ENCODE data around the gene JARID2. TPM values are rescaled to one million over a fixed set of nuclear protein-coding genes. Genes with fewer than 3 reads are reported as not detected.

Gene JARID2
- total RNA-seq, 1 experiment from 2014 or later = 23.6 TPM

GRCh38 chr6:15352220-15352619 is 106.4 kb downstream of the JARID2 start:
- Histone ChIP-seq H2AFZ (ENCODE audit: low read depth, low read length, poor library complexity, severe bottlenecking) (no peak overlapping the region), H3K9me2 (ENCODE audit: insufficient read depth) (no peaks in the 10 kb centered on the region), H3K27ac (ENCODE audit: low read depth, low read length) (no peak overlapping the region), H3K9me3 (ENCODE audit: control insufficient read depth in 1 of 2, insufficient read depth in 1 of 2, low read depth in 1 of 2, low read length in 2 of 2) (no peaks in the 10 kb centered on the region), H3K36me3 (ENCODE audit: control insufficient read depth in 1 of 2, insufficient read depth in 2 of 2, low read length in 2 of 2) (no peaks in the 10 kb centered on the region), H3K4me1 (ENCODE audit: control insufficient read depth in 1 of 2, insufficient read depth in 2 of 2, low read length in 2 of 2) (no peaks in the 10 kb centered on the region), H3K27me3 (ENCODE audit: insufficient read depth, low read length) (no peaks in the 10 kb centered on the region), H3K4me3 (replicated peaks in 1 of 2; ENCODE audit: low read depth in 1 of 2, low read length in 2 of 2) (no peak overlapping the region), H3K4me2 (ENCODE audit: low read length) (no peak overlapping the region), H3K79me2 (ENCODE audit: insufficient read depth, low read length) (peaks cover 79% of the 10 kb centered on the region), H3K9ac (ENCODE audit: low read length) (no peak overlapping the region), H4K20me1 (ENCODE audit: insufficient read depth) (no peaks in the 10 kb centered on the region)
- POLR2A ChIA-PET = no interaction called here
- intact Hi-C loops (cut with micrococcal nuclease) = no loop called here
- TF ChIP-seq ATF3 (IDR thresholded peaks at IDR 0.05) (no peak), EGR1 (IDR thresholded peaks at IDR 0.05; ENCODE audit: low read depth) (no peak), RAD21 (IDR thresholded peaks at IDR 0.05; ENCODE audit: low read depth) (no peak), CTCF (IDR thresholded peaks at IDR 0.05 in 2 of 3, conservative IDR thresholded peaks at IDR 0.05 in 1 of 3; ENCODE audit: borderline replicate concordance in 1 of 3, insufficient read depth in 1 of 3, low read depth in 2 of 3, low read length in 2 of 3) (no peak)
- CTCF ChIA-PET = no interaction called here
- ATAC-seq = no peak
- DNase-seq (ENCODE audit: low read depth, low spot score) = no peak
- no TSS peak for BruUV-seq (replicated peaks)
- RAD21 ChIA-PET (ENCODE audit: low non-redundant PET in 1 of 2, low total read pairs in 2 of 2, uncharacterized antibody in 2 of 2, unreplicated experiment in 2 of 2) = no interaction called here

DNA sequence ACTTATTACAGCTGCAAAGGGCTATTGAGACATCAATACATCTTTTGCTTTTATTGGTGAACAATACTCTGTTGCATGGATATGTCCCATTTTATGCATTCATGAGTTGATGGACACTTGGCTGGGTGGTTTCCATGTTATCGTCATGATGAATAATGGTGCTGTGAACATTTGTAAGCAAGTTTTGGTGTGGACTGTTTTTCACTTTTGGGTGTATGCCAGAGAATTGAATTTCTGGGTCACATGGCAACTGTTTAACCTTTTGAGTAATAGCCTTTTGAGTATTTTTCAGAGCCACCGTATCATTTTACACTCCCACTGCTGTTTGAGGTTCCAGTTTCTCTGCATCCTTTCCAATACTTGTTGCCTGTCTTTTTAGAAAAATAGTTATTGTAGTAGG is 107.0 kb downstream of the JARID2 start:
- no peak for DNase-seq (ENCODE audit: low read depth, low spot score)
- peaks cover 78% of the 10 kb centered on the region for H3K79me2 ChIP-seq (ENCODE audit: insufficient read depth, low read length)
- RAD21 ChIA-PET (ENCODE audit: low non-redundant PET in 1 of 2, low total read pairs in 2 of 2, uncharacterized antibody in 2 of 2, unreplicated experiment in 2 of 2) = no interaction called here
- no peak overlapping the region for H3K27ac ChIP-seq (ENCODE audit: low read depth, low read length)
- no peak overlapping the region for H2AFZ ChIP-seq (ENCODE audit: low read depth, low read length, poor library complexity, severe bottlenecking)
- ATAC-seq = no peak
- H3K36me3 ChIP-seq (ENCODE audit: control insufficient read depth in 1 of 2, insufficient read depth in 2 of 2, low read length in 2 of 2) = no peaks in the 10 kb centered on the region
- H3K4me1 ChIP-seq (ENCODE audit: control insufficient read depth in 1 of 2, insufficient read depth in 2 of 2, low read length in 2 of 2) = no peaks in the 10 kb centered on the region
- no peaks in the 10 kb centered on the region for H3K27me3 ChIP-seq (ENCODE audit: insufficient read depth, low read length)
- no peaks in the 10 kb centered on the region for H3K9me2 ChIP-seq (ENCODE audit: insufficient read depth)
- CTCF ChIA-PET = no interaction called here
- H3K9me3 ChIP-seq (ENCODE audit: control insufficient read depth in 1 of 2, insufficient read depth in 1 of 2, low read depth in 1 of 2, low read length in 2 of 2) = no peaks in the 10 kb centered on the region
- intact Hi-C loops (cut with micrococcal nuclease) = no loop called here
- no peak overlapping the region for H3K4me2 ChIP-seq (ENCODE audit: low read length)
- no peak overlapping the region for H3K4me3 ChIP-seq (replicated peaks in 1 of 2; ENCODE audit: low read depth in 1 of 2, low read length in 2 of 2)
- no peaks in the 10 kb centered on the region for H4K20me1 ChIP-seq (ENCODE audit: insufficient read depth)
- H3K9ac ChIP-seq (ENCODE audit: low read length) = no peak overlapping the region
- no TSS peak for BruUV-seq (replicated peaks)
- POLR2A ChIA-PET = no interaction called here
- no peak for TF ChIP-seq ELF1 (IDR thresholded peaks at IDR 0.05; ENCODE audit: borderline replicate concordance, low read depth)
- TF ChIP-seq POLR2A (IDR thresholded peaks at IDR 0.05; ENCODE audit: borderline replicate concordance, extremely low read depth, insufficient read depth, insufficient read length) = no peak
- TF ChIP-seq TCF7L2 (IDR thresholded peaks at IDR 0.05; ENCODE audit: borderline replicate concordance, extremely low read depth, insufficient read depth, insufficient read length) = no peak
- no peak for TF ChIP-seq ZFX (IDR thresholded peaks at IDR 0.05)
- TF ChIP-seq FOSL1 (IDR thresholded peaks at IDR 0.05; ENCODE audit: low read depth) = no peak
- no peak for TF ChIP-seq JUND (IDR thresholded peaks at IDR 0.05)
- no peak for TF ChIP-seq EZH2 (IDR thresholded peaks at IDR 0.05)
- TF ChIP-seq RAD21 (IDR thresholded peaks at IDR 0.05; ENCODE audit: low read depth) = no peak
- TF ChIP-seq ZBTB33 (IDR thresholded peaks at IDR 0.05; ENCODE audit: extremely low read depth, insufficient replicate concordance, low read length) = no peak
- no peak for TF ChIP-seq CEBPB (IDR thresholded peaks at IDR 0.05; ENCODE audit: low read depth)
- no peak for TF ChIP-seq POLR2AphosphoS5 (IDR thresholded peaks at IDR 0.05; ENCODE audit: low read depth, low read length)
- TF ChIP-seq SRF (IDR thresholded peaks at IDR 0.05; ENCODE audit: low read depth) = no peak
